ENCODE measurements around the gene RCC2. TPM values are rescaled to one million over a fixed set of nuclear protein-coding genes. Genes with fewer than 3 reads are reported as not detected.
"Not testable (repeated sequence)": the region's sequence is repeated elsewhere in the genome, so short reads cannot be mapped to it uniquely, and the experiment has no call there.

The RCC2 gene
- total RNA-seq, 2 experiments from 2014 or later: 139 to 250 TPM

GRCh38 chr1:17412093-17412870, 27.2 kb downstream of the RCC2 start:
- Histone ChIP-seq H3K36me3 (ENCODE audit: insufficient read depth, low read length) (peaks cover 99% of the 10 kb centered on the region), H3K4me2 (ENCODE audit: low read length) (no peak overlapping the region), H2AFZ (ENCODE audit: low read length) (no peak overlapping the region), H3K79me2 (ENCODE audit: insufficient read depth, low read depth, low read length) (no peaks in the 10 kb centered on the region), H3K4me1 (ENCODE audit: insufficient read depth, low read length, poor library complexity, severe bottlenecking) (no peaks in the 10 kb centered on the region), H3K4me3 (ENCODE audit: low read depth, low read length, poor library complexity, severe bottlenecking) (no peak overlapping the region), H4K20me1 (ENCODE audit: insufficient read depth, low read length) (0 out of 2 replicates have a peak, but pooled peaks cover 6% of the 10 kb centered on the region), H3K9me3 (ENCODE audit: low read length) (no peaks in the 10 kb centered on the region), H3K9me2 (ENCODE audit: insufficient read depth, low read length) (no peaks in the 10 kb centered on the region), H3K27ac (ENCODE audit: low read depth, low read length, poor library complexity, severe bottlenecking) (no peak overlapping the region)
- ChIA-PET CTCF (ENCODE audit: unreplicated experiment) (no interaction called here), POLR2A (no interaction called here)
- no peak for DNase-seq (ENCODE audit: low spot score)
- no peak for TF ChIP-seq EZH2phosphoT487 (IDR thresholded peaks at IDR 0.05; ENCODE audit: borderline replicate concordance, low read depth, low read length)
- TF ChIP-seq CTCF (conservative IDR thresholded peaks at IDR 0.05; ENCODE audit: low read length): no peak
- no TSS peak for BruUV-seq (replicated peaks)
- intact Hi-C loops (cut with micrococcal nuclease; ENCODE audit: unreplicated experiment): no loop called here

GRCh38 chr1:17409391-17409811, 30.1 kb downstream of the RCC2 start:
- H3K9me3 ChIP-seq (ENCODE audit: low read length): no peaks in the 10 kb centered on the region
- ChIA-PET CTCF (ENCODE audit: unreplicated experiment) (no interaction called here), POLR2A (no interaction called here)
- H3K27ac ChIP-seq (ENCODE audit: low read depth, low read length, poor library complexity, severe bottlenecking): no peak overlapping the region
- peaks cover 86% of the 10 kb centered on the region for H3K36me3 ChIP-seq (ENCODE audit: insufficient read depth, low read length)
- H3K9me2 ChIP-seq (ENCODE audit: insufficient read depth, low read length): no peaks in the 10 kb centered on the region
- no peaks in the 10 kb centered on the region for H3K4me1 ChIP-seq (ENCODE audit: insufficient read depth, low read length, poor library complexity, severe bottlenecking)
- no TSS peak for BruUV-seq (replicated peaks)
- no peak overlapping the region for H3K4me3 ChIP-seq (ENCODE audit: low read depth, low read length, poor library complexity, severe bottlenecking)
- H3K79me2 ChIP-seq (ENCODE audit: insufficient read depth, low read depth, low read length): no peaks in the 10 kb centered on the region
- no peak overlapping the region for H2AFZ ChIP-seq (ENCODE audit: low read length)
- no peak for TF ChIP-seq EZH2phosphoT487 (IDR thresholded peaks at IDR 0.05; ENCODE audit: borderline replicate concordance, low read depth, low read length)
- no peak for TF ChIP-seq CTCF (conservative IDR thresholded peaks at IDR 0.05; ENCODE audit: low read length)
- H3K4me2 ChIP-seq (ENCODE audit: low read length): no peak overlapping the region
- H4K20me1 ChIP-seq (ENCODE audit: insufficient read depth, low read length): 0 out of 2 replicates have a peak, but pooled peaks cover 6% of the 10 kb centered on the region
- DNase-seq (ENCODE audit: low spot score): no peak
- intact Hi-C loops (cut with micrococcal nuclease; ENCODE audit: unreplicated experiment): no loop called here

- H3K9me3 ChIP-seq (ENCODE audit: low read length); H3K79me2 ChIP-seq (ENCODE audit: insufficient read depth, low read depth, low read length); H3K9me2 ChIP-seq (ENCODE audit: insufficient read depth, low read length); H3K27ac ChIP-seq (ENCODE audit: low read depth, low read length, poor library complexity, severe bottlenecking); DNase-seq (ENCODE audit: low spot score); H2AFZ ChIP-seq (ENCODE audit: low read length); intact Hi-C loops (cut with micrococcal nuclease; ENCODE audit: unreplicated experiment); BruUV-seq (replicated peaks); H3K4me1 ChIP-seq (ENCODE audit: insufficient read depth, low read length, poor library complexity, severe bottlenecking); H4K20me1 ChIP-seq (ENCODE audit: insufficient read depth, low read length); H3K4me3 ChIP-seq (ENCODE audit: low read depth, low read length, poor library complexity, severe bottlenecking); H3K4me2 ChIP-seq (ENCODE audit: low read length); CTCF ChIA-PET (ENCODE audit: unreplicated experiment): not testable (repeated sequence)
- POLR2A ChIA-PET: interaction anchor here (0.6 kb wide), 1 partner anchor 35 kb away, joined by 3 read pairs; no protein-coding TSS in a partner anchor
- H3K36me3 ChIP-seq (ENCODE audit: insufficient read depth, low read length): peaks cover 71% of the 10 kb centered on the region
Observed at GRCh38 chr1:17407786-17408514, 31.5 kb downstream of the RCC2 start.

- BruUV-seq (replicated peaks); H3K9me2 ChIP-seq (ENCODE audit: insufficient read depth, low read length); H3K4me2 ChIP-seq (ENCODE audit: low read length); H3K9me3 ChIP-seq (ENCODE audit: low read length); H3K27ac ChIP-seq (ENCODE audit: low read depth, low read length, poor library complexity, severe bottlenecking); H4K20me1 ChIP-seq (ENCODE audit: insufficient read depth, low read length); intact Hi-C loops (cut with micrococcal nuclease; ENCODE audit: unreplicated experiment); H2AFZ ChIP-seq (ENCODE audit: low read length); DNase-seq (ENCODE audit: low spot score); CTCF ChIA-PET (ENCODE audit: unreplicated experiment); H3K79me2 ChIP-seq (ENCODE audit: insufficient read depth, low read depth, low read length); H3K4me3 ChIP-seq (ENCODE audit: low read depth, low read length, poor library complexity, severe bottlenecking); H3K4me1 ChIP-seq (ENCODE audit: insufficient read depth, low read length, poor library complexity, severe bottlenecking): not testable (repeated sequence)
- peaks cover 61% of the 10 kb centered on the region for H3K36me3 ChIP-seq (ENCODE audit: insufficient read depth, low read length)
- POLR2A ChIA-PET: interaction anchor here (0.9 kb wide), 1 partner anchor 10 kb away, joined by 3 read pairs; no protein-coding TSS in a partner anchor
Observed at GRCh38 chr1:17406760-17407475, 32.6 kb downstream of the RCC2 start.

Measured in OCI-LY7 (cell line).